DOHH2 (cell line): ENCODE measurements around the gene ARID3B.

Experiments used
- H3F3A ChIP-seq: fragments of 200-600 bp; sonication (generic), shearing (Covaris generic); 2 replicates; pipeline ENCODE4 v1.6.0; 2016; ENCODE audit warnings: antibody characterized with exemption, mild to moderate bottlenecking; ENCODE audit not compliant: control insufficient read depth, insufficient read depth
- H3K27ac ChIP-seq: fragments of 200-600 bp; sonication (generic); 2 replicates; pipeline ENCODE4 v1.5.1; 2014; ENCODE audit warnings: low read depth, mild to moderate bottlenecking, low read length, moderate library complexity
- H3K27me3 ChIP-seq: fragments of 200-600 bp; sonication (generic); 2 replicates; pipeline ENCODE4 v1.6.1; 2014; ENCODE audit warnings: mild to moderate bottlenecking, low read length, mixed read lengths; ENCODE audit not compliant: control insufficient read depth
- H3K36me3 ChIP-seq: fragments of 200-600 bp; sonication (generic); 2 replicates; pipeline ENCODE4 v1.6.1; 2014; ENCODE audit warnings: mild to moderate bottlenecking, low read length, moderate library complexity, mixed read lengths; ENCODE audit not compliant: control insufficient read depth
- H3K4me1 ChIP-seq: fragments of 200-600 bp; sonication (generic); 2 replicates; pipeline ENCODE4 v1.6.1; 2014; ENCODE audit warnings: mild to moderate bottlenecking, low read length, mixed read lengths; ENCODE audit not compliant: control insufficient read depth
- H3K4me2 ChIP-seq: fragments of 200-600 bp; sonication (generic); 2 replicates; pipeline ENCODE4 v1.6.0; 2014; ENCODE audit warnings: mild to moderate bottlenecking, low read length, moderate library complexity
- H3K4me3 ChIP-seq: fragments of 200-600 bp; sonication (generic); 2 replicates; pipeline ENCODE4 v1.5.1; 2014; ENCODE audit warnings: mild to moderate bottlenecking, low read length, mixed read lengths
- H3K79me2 ChIP-seq: fragments of 200-600 bp; sonication (generic); 2 replicates; pipeline ENCODE4 v1.6.1; 2014; ENCODE audit warnings: mild to moderate bottlenecking, low read length, mixed read lengths; ENCODE audit not compliant: control insufficient read depth
- H3K9me2 ChIP-seq: fragments of 200-600 bp; sonication (generic); replicated peaks from 2 replicates; pipeline ENCODE4 v1.6.1; 2014; ENCODE audit warnings: mild to moderate bottlenecking, low read length, mixed read lengths; ENCODE audit not compliant: control insufficient read depth
- H3K9me3 ChIP-seq: fragments of 200-600 bp; sonication (generic); 2 replicates; pipeline ENCODE4 v1.6.1; 2014; ENCODE audit warnings: antibody characterized with exemption, low read length, mixed read lengths; ENCODE audit not compliant: control insufficient read depth, insufficient read depth
- H4K20me1 ChIP-seq: fragments of 200-600 bp; sonication (generic); 2 replicates; pipeline ENCODE4 v1.6.0; 2014; ENCODE audit warnings: low read depth, mild to moderate bottlenecking, antibody characterized with exemption, low read length, moderate library complexity; ENCODE audit not compliant: control insufficient read depth, insufficient read depth
- CTCF ChIP-seq: fragments of 200-600 bp; sonication (generic); IDR thresholded peaks from one replicate; pipeline ENCODE4 v1.5.1; 2014; ENCODE audit warnings: antibody characterized with exemption, mild to moderate bottlenecking, low read depth, low read length; ENCODE audit not compliant: poor library complexity, severe bottlenecking
- EZH2phosphoT487 ChIP-seq: fragments of 200-600 bp; sonication (generic); IDR thresholded peaks from 2 replicates; pipeline ENCODE4 v1.6.1; 2017; ENCODE audit warnings: borderline replicate concordance, mild to moderate bottlenecking, antibody characterized with exemption, low read length, moderate library complexity, mixed read lengths

ARID3B gene

DNA sequence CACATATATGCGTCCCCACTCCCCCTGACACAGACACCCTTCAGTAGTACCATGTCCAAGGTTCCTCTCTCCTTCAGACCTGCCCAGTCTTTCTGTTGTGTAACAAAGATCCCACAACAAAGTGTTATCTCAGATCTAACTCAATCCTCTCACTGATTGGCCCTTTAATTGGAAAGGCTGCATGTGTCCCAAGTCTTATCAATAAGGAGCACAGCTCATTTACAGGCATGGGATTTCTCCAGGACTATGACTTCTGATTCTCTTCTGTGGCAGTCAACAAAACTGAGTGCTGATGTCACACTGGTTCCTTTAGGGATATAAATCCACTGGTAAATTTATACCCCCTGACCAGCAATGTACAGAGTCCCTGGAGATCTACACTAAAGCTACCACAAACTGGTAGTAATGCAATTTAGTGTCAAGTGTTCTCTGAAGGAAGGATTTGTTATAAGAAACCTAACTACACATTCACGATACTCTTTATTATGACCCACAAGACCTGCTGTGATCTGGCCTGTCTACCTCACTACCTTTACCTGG, 102.7 kb downstream of the ARID3B start:
- no peaks in the 10 kb centered on the region for H3K9me3 ChIP-seq
- TF ChIP-seq EZH2phosphoT487 (no peak), CTCF (no peak)
- H4K20me1 ChIP-seq = peaks cover 3% of the 10 kb centered on the region; the same call in 1 of the 2 replicates
- H3K27me3 ChIP-seq = no peaks in the 10 kb centered on the region
- no peak overlapping the region for H3K27ac ChIP-seq
- no peaks in the 10 kb centered on the region for H3K9me2 ChIP-seq
- no peaks in the 10 kb centered on the region for H3F3A ChIP-seq
- H3K4me2 ChIP-seq = no peak overlapping the region
- H3K79me2 ChIP-seq = no peaks in the 10 kb centered on the region; the same call in 1 of the 2 replicates
- H3K4me1 ChIP-seq = no peaks in the 10 kb centered on the region
- H3K36me3 ChIP-seq = peaks cover 23% of the 10 kb centered on the region
- H3K4me3 ChIP-seq = no peak overlapping the region

DNA sequence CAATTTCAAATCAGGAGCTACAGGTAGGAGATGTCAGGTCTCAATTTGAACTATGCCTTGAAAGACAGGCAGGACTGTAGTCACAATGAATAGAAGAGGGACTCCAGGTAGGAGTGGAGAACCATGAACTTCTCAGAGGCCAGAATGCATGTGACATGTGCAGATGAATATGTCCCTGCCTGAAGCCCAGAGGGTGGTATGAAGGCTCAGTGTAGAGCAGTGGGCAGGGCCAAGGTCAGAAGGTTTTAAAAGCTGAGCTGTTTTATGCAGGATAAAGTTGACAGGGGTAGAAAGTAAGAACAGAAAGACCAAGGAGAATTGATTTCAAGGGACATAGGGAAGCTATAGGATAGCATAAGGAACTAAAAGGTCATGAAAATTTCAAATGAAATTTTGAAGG, 105.5 kb downstream of the ARID3B start:
- no peak for TF ChIP-seq EZH2phosphoT487
- TF ChIP-seq CTCF = no peak
- H3K79me2 ChIP-seq = peaks cover 11% of the 10 kb centered on the region
- no peaks in the 10 kb centered on the region for H3K27me3 ChIP-seq
- H3K9me2 ChIP-seq = no peaks in the 10 kb centered on the region
- no peak overlapping the region for H3K4me3 ChIP-seq
- no peaks in the 10 kb centered on the region for H3K9me3 ChIP-seq
- no peak overlapping the region for H3K27ac ChIP-seq
- no peaks in the 10 kb centered on the region for H3F3A ChIP-seq
- H3K4me2 ChIP-seq = no peak overlapping the region
- peaks cover 6% of the 10 kb centered on the region; the same call in 1 of the 2 replicates for H4K20me1 ChIP-seq
- H3K36me3 ChIP-seq = peaks cover 12% of the 10 kb centered on the region; the same call in 1 of the 2 replicates
- no peaks in the 10 kb centered on the region for H3K4me1 ChIP-seq
